A673 (cell line): ENCODE results near the gene PRAC2. TPM values are rescaled to one million over a fixed set of nuclear protein-coding genes. Genes with fewer than 3 reads are reported as not detected.

Experiments used
- BruUV-seq: library from RNA; stranded (reverse); fragments of 400-500 nt; replicated peaks from 2 replicates; lab custom pipeline; 2021; lab: Mats Ljungman, UMichigan
- CTCF ChIA-PET: fragments of 300-600 bp; sonication (Branson Sonifier 250); formaldehyde crosslinking; loops from one replicate; lab custom pipeline; 2022; ENCODE audit warnings: antibody characterized with exemption; lab: Charles Lee
- POLR2A ChIA-PET: fragments of 300-600 bp; sonication (Branson Sonifier 250); formaldehyde crosslinking; loops from one replicate; lab custom pipeline; 2022; ENCODE audit warnings: antibody characterized with exemption; ENCODE audit not compliant: low non-redundant PET; lab: Charles Lee
- DNase-seq: peaks from one replicate; pipeline ENCODE4 v3.0.0-alpha.2; 2015; ENCODE audit warnings: low spot score
- H3K27ac ChIP-seq: fragments of 200-600 bp; sonication (generic); 2 replicates; pipeline ENCODE4 v1.5.1; 2016; ENCODE audit warnings: mixed run types, low read depth, mild to moderate bottlenecking, mixed read lengths, antibody characterized with exemption, low read length; ENCODE audit not compliant: poor library complexity, severe bottlenecking
- H3K27me3 ChIP-seq: fragments of 200-600 bp; sonication (generic); replicated peaks from 2 replicates; pipeline ENCODE4 v1.6.1; 2017; ENCODE audit warnings: mixed run types, low read depth, mild to moderate bottlenecking, mixed read lengths, antibody characterized with exemption, low read length; ENCODE audit not compliant: insufficient read depth, poor library complexity
- H3K36me3 ChIP-seq: fragments of 200-600 bp; sonication (generic); 2 replicates; pipeline ENCODE4 v1.6.1; 2016; ENCODE audit warnings: mixed run types, mild to moderate bottlenecking, mixed read lengths, antibody characterized with exemption, low read length; ENCODE audit not compliant: insufficient read depth, poor library complexity, severe bottlenecking
- H3K4me1 ChIP-seq: fragments of 200-600 bp; sonication (generic); 2 replicates; pipeline ENCODE4 v1.6.1; 2017; ENCODE audit warnings: mixed run types, mild to moderate bottlenecking, mixed read lengths, antibody characterized with exemption, low read length; ENCODE audit not compliant: insufficient read depth, poor library complexity, severe bottlenecking
- H3K4me3 ChIP-seq: fragments of 200-600 bp; sonication (generic); 2 replicates; pipeline ENCODE4 v1.5.1; 2016; ENCODE audit warnings: low read depth, mixed run types, mild to moderate bottlenecking, mixed read lengths, low read length; ENCODE audit not compliant: poor library complexity, severe bottlenecking
- H3K9me3 ChIP-seq: fragments of 200-600 bp; sonication (generic); 2 replicates; pipeline ENCODE4 v1.6.1; 2016; ENCODE audit warnings: mixed run types, low read depth, mild to moderate bottlenecking, mixed read lengths, antibody characterized with exemption, low read length; ENCODE audit not compliant: poor library complexity, severe bottlenecking
- EZH2 ChIP-seq: fragments of 200-600 bp; sonication (generic); IDR thresholded peaks from 2 replicates; pipeline ENCODE4 v1.6.1; 2017; ENCODE audit warnings: borderline replicate concordance, low read depth, mild to moderate bottlenecking, mixed read lengths, antibody characterized with exemption, low read length; ENCODE audit not compliant: poor library complexity, severe bottlenecking
- intact Hi-C: fragments of 100-400 bp; cut with micrococcal nuclease; formaldehyde crosslinking; loops from one replicate; pipeline ENCODE4 v1.10.0; 2022; ENCODE audit not compliant: unreplicated experiment
- total RNA-seq: library from RNA; stranded (reverse); gene quantifications from 2 replicates; pipeline ENCODE4 v1.2.3, GENCODE V29; 2021
- TF ChIP-seq, protein P1 (sequence below): fragments of 300-800, 200-600 bp; sonication (generic); conservative IDR thresholded peaks from 2 replicates; pipeline ENCODE4 v1.5.1; 2017; ENCODE audit warnings: low read depth, mild to moderate bottlenecking, antibody characterized with exemption, low read length, moderate library complexity, mixed read lengths

Gene PRAC2
- total RNA-seq, 1 experiment from 2014 or later, result 25.5 TPM

DNA sequence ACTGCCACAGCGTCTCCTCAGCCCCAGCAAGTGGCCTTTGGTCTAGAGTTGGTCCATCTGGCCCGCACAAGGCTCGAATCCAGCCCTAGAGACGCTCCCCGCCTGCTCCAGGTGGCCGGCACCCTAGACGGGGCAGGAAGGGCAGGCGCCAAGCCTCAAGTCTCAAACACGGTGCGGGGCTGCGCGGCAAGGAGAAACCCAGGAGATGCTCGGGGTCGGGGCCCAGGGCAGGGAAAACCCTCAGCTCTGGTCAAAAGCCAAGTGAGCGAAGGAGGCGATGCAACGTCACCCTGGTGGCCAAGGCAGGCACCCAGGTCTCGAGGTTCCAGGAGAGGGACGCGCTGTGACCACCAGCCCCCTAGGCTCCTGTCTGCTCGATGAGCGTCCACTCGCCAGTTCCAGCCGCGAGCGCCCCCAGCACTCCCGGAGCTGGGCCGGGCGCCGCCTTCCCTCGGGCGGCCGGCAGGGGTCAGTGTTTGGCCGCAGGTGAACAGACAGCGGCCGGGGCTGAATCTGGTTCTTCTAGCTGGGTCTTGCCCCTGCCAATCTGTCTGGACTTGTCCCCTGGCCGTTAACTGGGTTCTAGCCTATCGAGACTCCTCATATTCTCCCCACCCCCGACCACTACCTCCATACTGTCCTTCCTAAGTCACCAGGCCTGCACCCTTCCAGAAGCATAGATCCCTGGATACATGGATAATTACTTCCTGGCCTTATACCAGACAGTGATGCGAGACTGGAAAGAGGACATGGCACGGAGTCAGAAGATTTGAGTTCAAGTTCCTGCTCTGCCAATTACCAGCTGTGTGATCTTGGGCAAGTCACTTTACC, 44.6 kb upstream of the PRAC2 start:
- CTCF ChIA-PET, result interaction anchor here (0.5 to 4.4 kb wide), 19 partner anchors 11 to 570 kb away, joined by 3 to 67 read pairs (median 3); partner anchors contain the start of genes HOXB13 and PRAC2
- Histone ChIP-seq H3K36me3 (no peaks in the 10 kb centered on the region), H3K9me3 (no peaks in the 10 kb centered on the region), H3K4me1 (peaks cover 17% of the 10 kb centered on the region), H3K27me3 (no peaks in the 10 kb centered on the region), H3K4me3 (peak overlapping the region; percentile 39), H3K27ac (no peak overlapping the region)
- POLR2A ChIA-PET, result interaction anchor here (0.9 to 1.3 kb wide), 2 partner anchors 44 to 51 kb away, joined by 3 to 8 read pairs; partner anchors contain the start of gene HOXB13
- DNase-seq, result peak; percentile 83
- TF ChIP-seq, protein P1, sequence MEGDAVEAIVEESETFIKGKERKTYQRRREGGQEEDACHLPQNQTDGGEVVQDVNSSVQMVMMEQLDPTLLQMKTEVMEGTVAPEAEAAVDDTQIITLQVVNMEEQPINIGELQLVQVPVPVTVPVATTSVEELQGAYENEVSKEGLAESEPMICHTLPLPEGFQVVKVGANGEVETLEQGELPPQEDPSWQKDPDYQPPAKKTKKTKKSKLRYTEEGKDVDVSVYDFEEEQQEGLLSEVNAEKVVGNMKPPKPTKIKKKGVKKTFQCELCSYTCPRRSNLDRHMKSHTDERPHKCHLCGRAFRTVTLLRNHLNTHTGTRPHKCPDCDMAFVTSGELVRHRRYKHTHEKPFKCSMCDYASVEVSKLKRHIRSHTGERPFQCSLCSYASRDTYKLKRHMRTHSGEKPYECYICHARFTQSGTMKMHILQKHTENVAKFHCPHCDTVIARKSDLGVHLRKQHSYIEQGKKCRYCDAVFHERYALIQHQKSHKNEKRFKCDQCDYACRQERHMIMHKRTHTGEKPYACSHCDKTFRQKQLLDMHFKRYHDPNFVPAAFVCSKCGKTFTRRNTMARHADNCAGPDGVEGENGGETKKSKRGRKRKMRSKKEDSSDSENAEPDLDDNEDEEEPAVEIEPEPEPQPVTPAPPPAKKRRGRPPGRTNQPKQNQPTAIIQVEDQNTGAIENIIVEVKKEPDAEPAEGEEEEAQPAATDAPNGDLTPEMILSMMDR, result peak; percentile 99
- no peak for TF ChIP-seq EZH2
- intact Hi-C loops, result loop anchor here (1.0 to 10.0 kb wide), 6 partner anchors 44 to 546 kb away; partner anchors contain the start of gene PRAC1
- no TSS peak for BruUV-seq

DNA sequence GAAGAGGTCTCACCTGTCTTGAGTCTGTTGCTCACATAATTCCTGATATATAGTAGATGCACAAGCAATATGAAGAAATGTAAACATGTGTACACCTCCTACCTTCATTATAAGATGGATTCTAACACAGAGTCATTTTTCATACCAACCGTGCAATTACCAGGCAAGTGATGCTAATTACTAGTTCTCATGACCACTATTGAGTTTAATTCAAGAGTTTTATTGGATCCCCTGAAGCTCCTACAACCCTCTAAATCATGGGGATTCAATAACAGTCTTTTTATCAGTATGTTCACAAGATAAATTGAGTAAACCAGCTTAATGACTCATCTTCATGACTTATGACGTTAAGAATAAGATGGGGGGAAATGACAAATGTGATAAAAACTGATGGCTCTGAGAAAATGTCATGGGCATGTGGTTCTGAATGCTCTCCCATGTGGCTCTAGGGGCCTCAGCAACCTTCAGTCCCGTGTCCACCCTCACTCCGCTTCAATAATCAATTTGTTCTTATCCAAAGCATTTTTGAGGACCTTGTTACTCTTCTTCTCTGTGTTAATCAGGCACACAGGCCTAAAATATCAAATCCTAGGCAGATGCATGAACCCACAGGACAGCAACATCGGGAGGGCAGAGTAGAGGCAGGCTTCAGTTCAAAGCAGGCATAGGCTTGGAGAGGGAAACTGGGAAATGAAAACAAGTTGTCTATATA, 43.4 kb upstream of the PRAC2 start:
- Histone ChIP-seq H3K36me3 (no peaks in the 10 kb centered on the region), H3K4me1 (peaks cover 17% of the 10 kb centered on the region), H3K27me3 (no peaks in the 10 kb centered on the region), H3K4me3 (no peak overlapping the region), H3K9me3 (no peaks in the 10 kb centered on the region), H3K27ac (no peak overlapping the region)
- BruUV-seq, result no TSS peak
- TF ChIP-seq, protein P1, result no peak
- DNase-seq, result no peak
- intact Hi-C loops, result loop anchor here (10.0 kb wide), 3 partner anchors 75 to 545 kb away; no protein-coding TSS in a partner anchor
- ChIA-PET CTCF (interaction anchor here (0.6 to 4.4 kb wide), 6 partner anchors 12 to 200 kb away, joined by 3 to 67 read pairs (median 18); partner anchors contain the start of gene PRAC2), POLR2A (interaction anchor here (1.3 kb wide), 1 partner anchor 49 kb away, joined by 8 read pairs; the partner anchor contains the start of gene HOXB13)

- no TSS peak for BruUV-seq
- intact Hi-C loops, result no loop called here
- peaks cover 17% of the 10 kb centered on the region for H3K4me1 ChIP-seq
- no peak overlapping the region for H3K27ac ChIP-seq
- POLR2A ChIA-PET, result no interaction called here
- H3K9me3 ChIP-seq, result no peaks in the 10 kb centered on the region
- H3K4me3 ChIP-seq, result no peak overlapping the region
- CTCF ChIA-PET, result interaction anchor here (4.4 kb wide), 1 partner anchor 198 kb away, joined by 67 read pairs; no protein-coding TSS in a partner anchor
- no peak for TF ChIP-seq EZH2
- TF ChIP-seq, protein P1, result no peak
- no peaks in the 10 kb centered on the region for H3K27me3 ChIP-seq
- no peaks in the 10 kb centered on the region for H3K36me3 ChIP-seq
- no peak for DNase-seq
Observed at GRCh38 chr17:48681609-48682008, 41.4 kb upstream of the PRAC2 start.
